ENCODE results near the gene HMOX2.

HMOX2 gene

GRCh38 chr16:4465977-4466779 lies 10.0 kb upstream of the HMOX2 start:
- DNase-seq, result peak; percentile 70 to 77

- no peak for DNase-seq
Observed at GRCh38 chr16:4467916-4468315, 8.3 kb upstream of the HMOX2 start.

GRCh38 chr16:4468972-4469371 lies 7.2 kb upstream of the HMOX2 start:
- DNase-seq, result no peak

- no peak for DNase-seq
Observed at GRCh38 chr16:4471869-4472268, 4.3 kb upstream of the HMOX2 start.

DNA sequence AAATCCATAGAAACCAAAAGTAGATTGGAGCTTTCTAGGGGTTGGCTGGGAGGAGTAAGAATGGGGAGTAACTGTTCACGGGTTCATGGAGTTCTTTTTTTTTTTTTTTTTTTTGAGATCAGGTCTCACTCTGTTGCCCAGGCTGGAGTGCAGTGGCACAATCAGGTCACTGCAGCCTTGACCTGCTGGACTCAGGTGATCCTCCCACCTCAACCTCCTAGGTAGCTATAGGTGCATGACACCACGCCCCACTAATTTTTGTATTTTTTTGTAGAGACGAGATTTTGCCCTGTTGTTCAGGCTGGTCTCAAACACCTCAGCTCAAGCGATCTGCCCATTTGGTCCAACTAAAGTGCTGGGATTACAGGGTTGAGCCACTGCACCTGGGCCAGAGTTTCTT lies 3.3 kb upstream of the HMOX2 start:
- DNase-seq, result no peak

DNA sequence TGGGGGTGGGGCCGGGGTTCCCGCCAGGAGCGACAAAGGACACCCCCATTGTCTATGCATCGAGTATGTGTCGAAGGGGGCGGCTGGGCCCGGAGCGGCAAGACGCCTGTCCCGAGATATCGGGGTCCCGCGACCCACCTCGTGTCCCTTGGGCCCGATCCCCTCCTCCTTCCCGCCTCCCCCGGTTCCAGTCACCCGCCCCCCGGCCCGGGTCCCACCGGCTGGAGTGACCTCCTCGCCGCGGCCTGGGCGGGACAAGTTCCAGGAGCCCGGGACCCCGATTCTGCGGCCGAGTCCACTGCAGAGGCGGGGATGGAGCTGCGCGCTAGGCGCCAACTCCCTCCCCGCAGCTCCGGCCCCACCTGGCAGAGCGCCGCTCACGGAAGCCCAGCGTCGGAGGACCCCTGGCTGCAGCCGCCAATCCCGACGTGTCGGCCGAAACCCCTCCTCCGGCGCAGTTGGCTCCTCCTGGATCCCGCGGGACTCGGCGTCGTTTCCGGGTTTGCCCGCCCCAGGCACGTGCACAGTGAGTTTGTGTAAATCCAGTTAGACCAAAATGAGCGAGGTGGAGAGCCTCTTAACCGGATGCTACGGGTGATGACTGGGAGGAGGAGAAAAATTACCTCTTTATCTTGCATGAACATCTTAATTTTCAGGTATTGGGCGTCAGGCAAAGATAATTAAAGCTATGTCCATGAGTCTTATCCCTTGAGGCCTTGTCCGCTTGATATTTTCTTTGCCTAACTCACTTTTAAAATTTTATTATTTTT lies 1.8 kb upstream of the HMOX2 start, which contains the start of gene NMRAL1:
TSS of gene NMRAL1 (minus strand) at position 434 of the 770 bp plus-strand sequence. CDS start 493 bp downstream, outside the sequence.
- DNase-seq, result peak; percentile 86 to 90

- DNase-seq, result peak; percentile 19 to 38
Observed at GRCh38 chr16:4477966-4478365, 1.8 kb downstream of the HMOX2 start.

DNA sequence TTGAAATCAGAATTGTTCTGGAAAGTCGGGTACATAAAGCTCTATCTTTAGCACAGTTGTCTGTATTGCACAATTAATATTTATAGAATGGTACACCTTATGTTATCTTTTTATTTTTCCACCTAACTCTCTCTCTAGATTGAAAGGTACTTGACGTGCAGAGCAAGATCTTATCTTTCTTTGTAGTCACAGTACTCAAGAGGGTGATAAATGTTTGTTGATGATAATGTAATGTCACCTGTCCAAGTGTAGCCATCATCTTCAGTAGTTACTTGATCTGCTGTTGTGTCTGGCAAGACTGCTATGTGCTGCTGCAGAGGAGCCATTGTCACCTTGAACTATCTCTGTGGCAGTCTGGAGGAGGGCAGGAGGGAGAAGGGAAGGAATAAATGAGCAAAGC lies 5.3 kb downstream of the HMOX2 start:
- DNase-seq, result no peak

- no peak for DNase-seq
Observed at GRCh38 chr16:4481963-4482362, 5.8 kb downstream of the HMOX2 start.

GRCh38 chr16:4486126-4486893 lies 10.1 kb downstream of the HMOX2 start:
- no peak for DNase-seq

DNA sequence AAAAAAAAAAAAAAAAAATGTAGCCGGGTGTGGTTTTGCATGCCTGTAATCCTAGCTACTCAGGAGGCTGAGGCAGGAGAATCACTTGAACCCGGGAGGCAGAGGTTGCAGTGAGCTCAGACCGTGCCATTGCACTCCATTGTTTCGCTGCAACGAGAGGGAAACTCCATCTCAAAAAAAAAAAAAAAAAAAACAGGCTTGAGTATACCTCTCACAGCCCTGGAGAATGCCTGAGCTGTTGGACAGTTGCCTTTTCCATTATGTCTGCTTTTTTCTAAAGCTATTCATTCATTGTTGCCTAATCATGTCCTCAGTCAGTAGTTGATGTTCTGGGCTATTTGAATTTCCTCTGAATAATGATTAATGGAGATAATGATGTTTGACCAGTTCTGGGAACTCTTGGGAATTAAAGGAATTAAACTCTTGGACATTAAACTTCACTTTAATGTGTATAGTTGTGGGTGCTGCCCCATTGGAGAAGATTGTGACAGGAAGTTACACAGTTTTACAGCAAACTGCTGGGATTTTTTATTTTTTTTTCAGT lies 11.8 kb downstream of the HMOX2 start:
- peak in 1 of 2 donors; percentile 18 for DNase-seq

DNA sequence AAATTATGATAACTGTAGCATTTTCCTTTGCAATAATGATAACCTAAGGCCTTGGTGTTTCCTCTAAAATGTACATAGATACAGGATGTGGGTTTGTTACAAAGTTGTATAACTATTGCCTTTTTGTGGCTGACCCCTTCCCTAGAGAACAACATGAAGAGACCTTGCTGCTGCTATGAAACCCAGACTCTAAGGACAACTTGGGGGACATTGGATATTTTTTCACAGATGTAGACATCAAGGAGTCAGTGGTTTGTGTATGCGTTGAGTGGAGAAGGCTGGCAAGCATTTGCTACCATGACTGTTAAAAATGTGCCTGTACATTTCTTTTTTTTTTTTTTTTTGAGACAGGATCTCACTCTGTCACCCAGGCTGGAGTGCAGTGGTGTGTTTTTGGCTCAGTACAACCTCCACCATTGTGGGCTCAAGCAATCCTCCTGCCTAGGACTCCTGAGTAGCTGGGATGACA lies 12.3 kb downstream of the HMOX2 start:
- peak in 1 of 2 donors; percentile 59 for DNase-seq

- DNase-seq, result no peak
Observed at GRCh38 chr16:4489030-4489429, 12.8 kb downstream of the HMOX2 start.

DNA sequence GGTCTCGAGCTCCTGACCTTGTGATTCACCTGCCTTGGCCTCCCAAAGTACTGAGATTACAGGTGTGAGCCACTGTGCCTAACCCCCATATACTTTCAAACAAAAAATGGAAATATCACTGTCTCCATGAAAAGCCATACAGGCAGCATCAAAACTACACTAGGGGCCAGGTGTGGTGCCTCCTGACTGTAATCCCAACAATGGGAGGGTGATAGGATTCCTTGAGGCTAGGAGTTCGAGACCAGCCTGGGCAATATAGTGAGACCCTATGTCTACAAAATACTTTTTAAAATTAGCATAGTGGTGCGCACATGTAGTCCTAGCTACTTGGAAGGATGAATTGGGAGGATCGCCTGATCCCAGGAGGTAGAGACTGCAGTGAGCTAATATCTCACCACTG lies 15.7 kb downstream of the HMOX2 start:
- no peak for DNase-seq

DNA sequence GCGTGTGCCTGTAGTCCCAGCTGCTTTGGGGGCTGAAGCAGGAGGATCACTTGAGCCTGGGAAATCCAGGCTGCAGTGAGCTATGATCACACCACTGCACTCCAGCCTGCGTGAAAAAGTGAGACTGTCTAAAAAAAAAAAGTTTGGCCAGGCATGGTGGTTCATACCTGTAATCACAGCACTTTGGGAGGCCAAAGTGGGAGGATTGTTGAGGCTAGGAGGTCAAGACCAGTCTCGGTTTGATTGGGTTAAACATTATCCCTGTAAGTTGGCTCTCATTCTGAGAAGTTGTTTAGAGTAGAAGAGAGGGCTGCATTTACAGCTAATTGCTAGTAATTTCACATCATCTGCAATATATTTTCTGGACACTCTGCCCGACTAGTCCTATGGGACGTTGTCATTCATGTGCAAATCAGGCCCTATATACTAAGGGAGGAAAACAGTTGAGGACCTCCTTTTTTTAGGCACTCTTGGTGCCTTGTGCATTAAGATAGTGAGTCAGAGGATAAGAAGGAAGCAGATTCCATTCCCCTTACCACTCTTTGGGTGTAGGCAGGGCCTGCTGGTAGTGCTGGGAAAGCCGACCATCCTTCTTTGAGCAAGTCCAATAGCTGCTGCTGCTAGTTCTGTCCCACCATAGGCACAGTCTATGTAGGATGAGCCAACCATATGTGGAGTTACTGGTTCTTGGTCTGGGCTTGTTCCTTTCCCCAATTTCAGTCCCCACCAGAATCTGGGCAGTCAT lies 18.7 kb downstream of the HMOX2 start:
- DNase-seq, result no peak

DNA sequence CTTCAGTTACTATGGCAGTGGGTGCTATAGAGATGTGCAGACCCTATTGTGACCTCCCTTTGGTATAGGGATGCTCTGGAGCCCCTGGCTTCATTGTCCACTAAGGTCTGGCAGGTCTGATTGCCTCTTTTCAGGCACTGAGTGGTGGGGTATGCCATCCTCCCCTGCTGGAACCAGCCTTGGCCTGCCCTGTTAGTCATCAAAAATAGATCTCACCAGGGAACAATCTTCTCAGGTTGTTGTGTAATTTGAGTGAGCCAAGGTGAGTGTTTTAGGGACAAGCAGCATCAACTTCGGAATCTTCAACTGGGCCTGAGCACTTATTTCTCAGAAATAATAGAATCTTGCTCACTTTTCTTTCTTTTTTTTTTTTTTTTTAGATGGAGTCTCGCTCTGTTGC lies 19.6 kb downstream of the HMOX2 start:
- no peak for DNase-seq

DNA sequence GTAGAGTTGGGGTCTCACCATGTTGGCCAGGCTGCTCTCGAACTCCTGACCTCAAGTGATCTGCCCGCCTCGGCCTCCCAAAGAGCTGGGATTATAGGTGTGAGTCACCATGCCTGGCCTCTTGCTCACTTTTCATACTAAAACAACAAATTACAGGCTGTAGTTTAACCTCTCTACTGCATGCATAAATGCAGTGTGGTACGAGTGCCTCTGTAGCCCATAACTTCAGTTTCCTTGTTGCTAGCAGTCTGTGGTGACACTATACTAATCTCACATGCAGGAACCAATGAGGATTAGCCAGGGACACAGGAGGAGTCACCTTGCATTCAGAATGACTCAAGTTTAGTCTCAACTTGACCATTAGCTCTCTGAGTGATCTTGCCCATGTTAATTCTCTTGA lies 20.1 kb downstream of the HMOX2 start:
- DNase-seq, result no peak

- no peak for DNase-seq
Observed at GRCh38 chr16:4498546-4499195, 22.5 kb downstream of the HMOX2 start.

GRCh38 chr16:4499196-4499555 lies 23.0 kb downstream of the HMOX2 start:
- DNase-seq, result no peak

GRCh38 chr16:4500272-4500671 lies 24.1 kb downstream of the HMOX2 start:
- DNase-seq, result no peak

GRCh38 chr16:4501071-4501478 lies 24.9 kb downstream of the HMOX2 start:
- DNase-seq, result no peak

Data from CD4-positive, alpha-beta T cell treated with Interleukin-1 beta for 1 hour (primary cell).